ENCODE data around the gene MYO18A.

- TF ChIP-seq, protein P1, sequence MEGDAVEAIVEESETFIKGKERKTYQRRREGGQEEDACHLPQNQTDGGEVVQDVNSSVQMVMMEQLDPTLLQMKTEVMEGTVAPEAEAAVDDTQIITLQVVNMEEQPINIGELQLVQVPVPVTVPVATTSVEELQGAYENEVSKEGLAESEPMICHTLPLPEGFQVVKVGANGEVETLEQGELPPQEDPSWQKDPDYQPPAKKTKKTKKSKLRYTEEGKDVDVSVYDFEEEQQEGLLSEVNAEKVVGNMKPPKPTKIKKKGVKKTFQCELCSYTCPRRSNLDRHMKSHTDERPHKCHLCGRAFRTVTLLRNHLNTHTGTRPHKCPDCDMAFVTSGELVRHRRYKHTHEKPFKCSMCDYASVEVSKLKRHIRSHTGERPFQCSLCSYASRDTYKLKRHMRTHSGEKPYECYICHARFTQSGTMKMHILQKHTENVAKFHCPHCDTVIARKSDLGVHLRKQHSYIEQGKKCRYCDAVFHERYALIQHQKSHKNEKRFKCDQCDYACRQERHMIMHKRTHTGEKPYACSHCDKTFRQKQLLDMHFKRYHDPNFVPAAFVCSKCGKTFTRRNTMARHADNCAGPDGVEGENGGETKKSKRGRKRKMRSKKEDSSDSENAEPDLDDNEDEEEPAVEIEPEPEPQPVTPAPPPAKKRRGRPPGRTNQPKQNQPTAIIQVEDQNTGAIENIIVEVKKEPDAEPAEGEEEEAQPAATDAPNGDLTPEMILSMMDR (IDR thresholded peaks at IDR 0.05 in 2 of 3, conservative IDR thresholded peaks at IDR 0.05 in 1 of 3; ENCODE audit: control insufficient read depth in 2 of 3, extremely low read depth in 1 of 3, insufficient read depth in 1 of 3, low read depth in 3 of 3, low read length in 3 of 3) = no peak
- TF ChIP-seq ESRRA (IDR thresholded peaks at IDR 0.05; ENCODE audit: low read length) (no peak), SIN3A (IDR thresholded peaks at IDR 0.05; ENCODE audit: low read depth, low read length) (no peak), SP1 (IDR thresholded peaks at IDR 0.05; ENCODE audit: low read depth, low read length) (no peak), GABPA (IDR thresholded peaks at IDR 0.05; ENCODE audit: low read depth) (no peak), POLR2AphosphoS5 (IDR thresholded peaks at IDR 0.05; ENCODE audit: low read length) (no peak), TCF7 (IDR thresholded peaks at IDR 0.05; ENCODE audit: borderline replicate concordance) (no peak), ZZZ3 (IDR thresholded peaks at IDR 0.05; ENCODE audit: control insufficient read depth, insufficient read length, low read depth) (no peak), HDAC2 (IDR thresholded peaks at IDR 0.05) (no peak), MXI1 (IDR thresholded peaks at IDR 0.05; ENCODE audit: low read depth, low read length) (no peak), STAT3 (IDR thresholded peaks at IDR 0.05; ENCODE audit: low read depth, low read length) (no peak), NFYB (IDR thresholded peaks at IDR 0.05; ENCODE audit: insufficient read depth, low read depth, low read length) (no peak), TAF1 (IDR thresholded peaks at IDR 0.05; ENCODE audit: borderline replicate concordance, low read depth, low read length) (no peak)
These were observed 103.5 kb downstream of the MYO18A start for GRCh38 chr17:29076722-29077121.

All from GM12878 (cell line).